Renal pelvis (tissue), 12 donors: ENCODE measurements around the gene SIRT3. TPM values are rescaled to one million over a fixed set of nuclear protein-coding genes. Genes with fewer than 3 reads are reported as not detected.

ENCODE experiments used
- DNase-seq: peaks from one replicate; pipeline ENCODE4 v3.0.0-alpha.2; 2013
- long read RNA-seq, 16 experiments: transcript quantifications; one replicate each; lab custom pipeline, GENCODE V29; 2026
- polyA plus RNA-seq, 3 donors: library from polyadenylated mRNA; unstranded; fragments of 120-200 nt; gene quantifications; one replicate each; pipeline ENCODE4 v1.2.1, GENCODE V29; 2013; ENCODE audit not compliant: insufficient read length in 3 of 3

Gene SIRT3
- polyA plus RNA-seq = 10 to 100 TPM; 30.6 to 42.3 (median 38.4) TPM
- long read RNA-seq, donor 1, transcript SIRT3-201 (7 exons, 2,543 nt) = major isoform, 7 of 11 reads
- long read RNA-seq, donor 1, partial matches to known transcripts = 0 of 11 reads
- long read RNA-seq, donor 1, other reads (novel, unspliced or antisense) = 0 of 11 reads
- long read RNA-seq, donor 2, transcript SIRT3-214 (7 exons, 1,588 nt) = major isoform, 6 of 13 reads
- long read RNA-seq, donor 2, transcript SIRT3-201 (7 exons, 2,543 nt) = minor isoform, 5 of 13 reads
- long read RNA-seq, donor 2, partial matches to known transcripts = 0 of 13 reads
- long read RNA-seq, donor 2, other reads (novel, unspliced or antisense) = 0 of 13 reads
- long read RNA-seq, donor 3, partial matches to known transcripts = 0 of 2 reads
- long read RNA-seq, donor 3, other reads (novel, unspliced or antisense) = 0 of 2 reads
- long read RNA-seq, donor 4, transcript SIRT3-201 (7 exons, 2,543 nt) = major isoform, 5 of 12 reads
- long read RNA-seq, donor 4, partial matches to known transcripts = 0 of 12 reads
- long read RNA-seq, donor 4, other reads (novel, unspliced or antisense) = 0 of 12 reads
- long read RNA-seq, donor 5, partial matches to known transcripts = 0 of 5 reads
- long read RNA-seq, donor 5, other reads (novel, unspliced or antisense) = 0 of 5 reads
- long read RNA-seq, donor 6, partial matches to known transcripts = 5 of 12 reads
- long read RNA-seq, donor 6, other reads (novel, unspliced or antisense) = 0 of 12 reads
- long read RNA-seq, donor 7, partial matches to known transcripts = 0 of 4 reads
- long read RNA-seq, donor 7, other reads (novel, unspliced or antisense) = 0 of 4 reads
- long read RNA-seq, donor 8, partial matches to known transcripts = 0 of 3 reads
- long read RNA-seq, donor 8, other reads (novel, unspliced or antisense) = 0 of 3 reads
- long read RNA-seq, donor 9, partial matches to known transcripts = 0 of 5 reads
- long read RNA-seq, donor 9, other reads (novel, unspliced or antisense) = 0 of 5 reads
- long read RNA-seq, donor 10, partial matches to known transcripts = 5 of 7 reads
- long read RNA-seq, donor 10, other reads (novel, unspliced or antisense) = 0 of 7 reads
- long read RNA-seq, donor 11, partial matches to known transcripts = 0 of 4 reads
- long read RNA-seq, donor 11, other reads (novel, unspliced or antisense) = 0 of 4 reads
- long read RNA-seq, donor 12, transcript SIRT3-201 (7 exons, 2,543 nt) = major isoform, 10 of 144 reads
- long read RNA-seq, donor 12, partial matches to known transcripts = 52 of 144 reads
- long read RNA-seq, donor 12, other reads (novel, unspliced or antisense) = 78 of 144 reads
- long read RNA-seq, donor 13, transcript SIRT3-214 (7 exons, 1,588 nt) = major isoform, 5 of 6 reads
- long read RNA-seq, donor 13, partial matches to known transcripts = 0 of 6 reads
- long read RNA-seq, donor 13, other reads (novel, unspliced or antisense) = 0 of 6 reads
- long read RNA-seq, donor 14 = 0 reads
- long read RNA-seq, donor 15, partial matches to known transcripts = 0 of 8 reads
- long read RNA-seq, donor 15, other reads (novel, unspliced or antisense) = 0 of 8 reads
- long read RNA-seq, donor 16, transcript SIRT3-214 (7 exons, 1,588 nt) = major isoform, 5 of 10 reads
- long read RNA-seq, donor 16, transcript SIRT3-201 (7 exons, 2,543 nt) = major isoform, 5 of 10 reads
- long read RNA-seq, donor 16, partial matches to known transcripts = 0 of 10 reads
- long read RNA-seq, donor 16, other reads (novel, unspliced or antisense) = 0 of 10 reads

DNA sequence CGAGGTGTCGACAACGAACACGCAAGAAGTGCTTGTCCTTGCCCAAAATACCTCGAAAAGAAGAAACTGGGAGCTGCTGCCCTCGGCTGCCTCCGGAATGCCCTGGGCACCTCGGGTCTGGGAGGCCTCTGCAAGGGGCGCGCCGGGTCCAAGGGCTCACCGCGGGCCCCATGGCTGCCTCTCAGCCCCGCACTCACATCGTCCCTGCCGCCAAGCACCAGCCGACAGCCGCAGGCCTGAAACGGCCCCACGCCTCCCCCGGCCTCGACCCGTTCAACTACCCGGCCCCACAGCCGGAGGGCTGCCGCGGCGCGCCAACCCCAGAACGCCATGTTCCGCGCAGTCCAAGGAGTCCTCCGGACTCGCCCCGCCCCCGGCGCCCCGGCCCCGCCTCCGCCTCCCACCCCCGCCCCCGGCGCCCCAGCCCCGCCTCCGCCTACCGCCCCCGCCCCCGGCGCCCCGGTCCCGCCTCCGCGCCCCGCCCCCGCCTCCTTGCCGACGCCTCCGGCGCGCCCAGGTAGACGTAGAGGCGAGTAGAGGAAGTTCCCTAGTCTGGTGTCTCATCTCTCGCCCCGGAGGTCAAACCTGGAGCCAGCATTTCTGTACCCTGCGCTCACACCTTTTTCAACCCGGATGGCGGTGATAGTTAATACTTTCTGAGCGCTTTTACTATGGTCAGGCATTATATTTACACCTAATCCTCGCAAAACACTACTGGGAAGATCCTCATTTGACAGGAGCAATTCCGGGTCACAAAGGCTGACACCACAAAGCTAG, at the start of gene SIRT3:
TSS of gene SIRT3 (minus strand) at position 346 of the 777 bp plus-strand sequence. CDS start at position 332, 14 bp downstream.
- peak; percentile 80 for DNase-seq

DNA sequence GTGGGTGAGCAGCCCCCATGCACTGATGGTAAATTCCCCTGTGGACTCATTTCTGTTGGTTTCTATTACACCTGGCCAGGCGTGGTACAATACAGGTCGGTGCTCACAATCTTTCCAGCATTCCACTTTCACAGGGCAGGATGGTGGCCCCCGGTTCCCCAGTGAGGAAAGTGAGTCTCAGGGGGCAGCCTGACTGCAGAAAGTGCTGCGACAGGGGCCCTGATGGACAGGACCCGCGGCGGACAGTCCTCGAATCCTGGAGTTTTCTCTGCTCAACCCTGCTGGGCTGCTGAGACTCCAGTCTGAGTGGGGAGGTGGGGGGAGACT, 49.7 kb upstream of the SIRT3 start:
- no peak for DNase-seq

DNA sequence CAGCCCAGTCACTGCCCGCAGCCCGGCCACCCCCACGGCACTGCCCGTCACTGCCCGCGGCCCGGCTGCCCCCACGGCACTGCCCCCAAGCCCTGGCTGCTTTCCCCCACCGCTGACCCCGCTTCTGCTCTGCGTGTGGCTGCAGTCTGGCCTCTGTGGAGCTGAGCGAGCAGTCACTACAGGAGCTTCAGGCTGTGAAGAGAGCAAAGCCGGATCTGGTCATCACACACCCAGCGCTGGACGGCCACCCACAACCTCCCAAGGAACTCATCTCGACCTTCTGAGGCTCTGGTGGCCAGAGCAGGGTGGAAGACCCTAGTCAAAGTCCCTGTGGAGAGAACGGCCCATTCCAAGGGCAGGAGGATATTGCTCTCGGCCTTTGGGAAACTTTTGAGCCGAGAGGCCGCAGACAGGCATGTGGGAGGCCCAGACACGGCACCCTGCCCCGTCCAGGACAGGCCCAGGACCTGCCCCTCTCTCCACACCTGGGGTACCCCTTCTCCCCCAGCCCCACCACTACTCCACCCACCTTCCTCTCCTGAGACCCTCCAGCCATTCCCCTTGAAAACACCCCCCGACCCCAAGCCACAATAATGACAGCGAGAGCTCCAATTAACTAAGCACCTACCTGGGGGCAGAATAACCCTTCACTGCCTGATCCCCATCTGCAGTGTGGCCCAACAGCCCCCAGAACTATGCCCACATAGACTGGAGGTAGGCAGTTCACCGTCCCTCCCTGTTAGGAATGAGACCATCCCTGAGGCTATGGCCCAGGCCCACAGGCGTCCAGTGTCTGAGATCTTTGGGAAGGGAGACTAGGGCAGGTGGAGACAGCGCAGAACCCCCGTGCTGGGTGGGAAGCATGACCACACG, 49.1 kb upstream of the SIRT3 start:
- no peak for DNase-seq

DNA sequence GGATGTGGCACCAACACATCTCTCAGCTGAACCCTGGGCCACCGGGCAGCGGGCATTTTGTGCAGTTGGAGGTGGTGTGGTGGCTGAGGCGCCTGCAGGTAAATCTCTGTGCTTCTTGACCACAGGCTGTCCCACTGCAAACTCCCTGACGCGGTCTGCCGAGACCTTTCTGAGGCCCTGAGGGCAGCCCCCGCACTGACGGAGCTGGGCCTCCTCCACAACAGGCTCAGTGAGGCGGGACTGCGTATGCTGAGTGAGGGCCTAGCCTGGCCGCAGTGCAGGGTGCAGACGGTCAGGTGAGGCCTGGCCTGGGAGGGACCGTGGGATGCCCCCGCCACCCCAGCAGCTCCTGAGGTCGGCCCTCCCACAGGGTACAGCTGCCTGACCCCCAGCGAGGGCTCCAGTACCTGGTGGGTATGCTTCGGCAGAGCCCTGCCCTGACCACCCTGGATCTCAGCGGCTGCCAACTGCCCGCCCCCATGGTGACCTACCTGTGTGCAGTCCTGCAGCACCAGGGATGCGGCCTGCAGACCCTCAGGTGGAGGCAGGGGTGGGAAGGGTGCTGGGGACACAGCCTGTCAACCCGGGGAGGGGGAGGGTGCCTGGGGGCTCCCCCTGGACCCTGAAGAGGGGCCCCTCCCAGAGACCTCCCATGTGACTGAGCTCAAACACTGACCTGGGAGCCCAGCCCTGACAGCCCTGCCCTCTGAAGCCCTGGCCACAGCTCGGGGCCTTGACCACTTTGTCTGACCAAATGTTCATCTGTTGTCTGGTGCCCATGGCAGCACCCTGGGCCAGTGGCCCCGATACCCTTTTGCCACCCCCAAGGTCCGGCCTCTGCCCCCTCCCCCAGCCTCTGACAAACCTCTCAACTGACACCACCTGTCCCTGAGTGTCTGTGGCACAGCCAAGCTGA, 48.2 kb upstream of the SIRT3 start:
- DNase-seq = peak; percentile 57

DNA sequence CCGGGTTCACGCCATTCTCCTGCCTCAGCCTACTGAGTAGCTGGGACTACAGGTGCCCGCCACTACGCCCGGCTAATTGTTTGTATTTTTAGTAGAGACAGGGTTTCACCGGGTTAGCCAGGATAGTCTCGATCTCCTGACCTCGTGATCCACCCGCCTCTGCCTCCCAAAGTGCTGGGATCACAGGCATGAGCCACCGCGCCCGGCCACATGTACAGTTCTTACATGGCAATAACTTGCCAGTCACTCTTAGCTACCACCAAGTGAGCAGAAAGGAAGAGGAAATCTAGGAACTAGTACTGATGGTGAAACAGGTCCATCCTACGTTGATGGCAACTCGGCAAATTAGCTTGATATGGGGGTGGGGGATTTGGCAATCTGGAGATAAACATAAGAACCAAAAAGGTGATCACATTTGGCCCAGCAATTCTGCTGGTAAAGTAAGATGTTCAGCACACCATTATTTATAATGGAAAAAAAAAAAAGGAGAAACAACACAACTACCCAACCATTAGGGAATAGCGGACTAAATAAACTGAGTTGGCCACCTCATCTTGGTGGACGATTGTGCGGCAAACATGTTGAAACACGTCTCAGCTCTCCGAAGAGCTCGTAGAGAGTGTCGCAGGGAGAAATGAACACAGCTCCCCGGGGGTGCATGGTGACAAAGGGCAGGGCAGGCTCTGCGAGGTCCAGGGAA, 47.4 kb upstream of the SIRT3 start:
- no peak for DNase-seq

DNA sequence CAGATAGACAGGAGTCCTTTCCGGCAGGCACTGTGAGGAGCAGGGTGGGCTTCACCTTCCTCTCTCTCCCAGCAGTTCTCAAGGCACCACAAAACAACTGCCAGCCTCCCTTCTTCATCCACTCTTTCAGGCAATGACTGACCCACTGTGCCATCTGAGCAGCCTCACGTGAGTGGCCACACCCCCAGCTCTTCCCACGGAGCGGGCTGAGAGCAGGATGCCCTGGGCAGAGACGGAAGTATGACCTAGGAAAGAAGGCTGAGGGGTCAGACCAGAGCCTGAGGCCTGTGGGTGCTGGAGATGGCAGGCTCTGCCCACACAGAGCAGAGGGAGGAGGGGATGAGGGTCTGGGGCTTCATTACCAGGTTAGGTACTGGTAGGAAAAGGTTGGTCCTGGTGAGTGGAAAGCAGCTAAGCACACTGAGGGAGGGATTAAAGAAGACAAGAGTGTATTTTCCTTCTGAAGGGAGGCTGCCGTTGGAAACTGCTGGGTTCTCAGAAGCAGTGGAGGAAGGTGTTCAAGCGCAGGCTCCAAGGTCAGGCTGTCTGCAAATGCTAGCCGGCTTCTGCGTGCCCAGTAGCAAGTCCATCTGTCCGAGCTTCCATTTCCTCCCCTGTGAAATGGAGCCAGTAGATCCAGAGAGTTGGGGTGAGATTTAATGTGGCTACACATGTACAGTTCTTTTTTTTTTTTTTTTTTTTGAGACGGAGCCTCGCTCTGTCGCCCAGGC, 46.7 kb upstream of the SIRT3 start:
- DNase-seq = no peak

DNA sequence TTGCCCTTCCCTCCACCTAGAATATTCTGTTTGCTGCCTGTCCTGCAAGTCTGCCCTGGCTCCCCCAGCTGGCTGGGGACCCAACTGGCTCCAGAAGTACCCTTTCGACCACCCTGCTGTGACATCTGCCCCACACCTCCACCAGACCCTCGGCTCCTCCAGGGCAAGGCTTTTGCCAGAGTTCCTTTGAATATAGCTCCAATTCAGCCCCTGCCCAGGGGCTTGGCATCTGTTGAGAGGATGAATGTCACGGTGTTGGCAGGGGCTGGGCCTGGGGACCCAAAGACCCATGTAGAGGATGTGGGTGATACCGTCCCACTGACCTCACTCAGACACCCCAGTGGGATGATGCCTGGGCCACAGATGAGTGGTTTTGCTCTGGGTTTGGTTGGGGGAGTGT, 46.0 kb upstream of the SIRT3 start:
- DNase-seq = no peak

DNA sequence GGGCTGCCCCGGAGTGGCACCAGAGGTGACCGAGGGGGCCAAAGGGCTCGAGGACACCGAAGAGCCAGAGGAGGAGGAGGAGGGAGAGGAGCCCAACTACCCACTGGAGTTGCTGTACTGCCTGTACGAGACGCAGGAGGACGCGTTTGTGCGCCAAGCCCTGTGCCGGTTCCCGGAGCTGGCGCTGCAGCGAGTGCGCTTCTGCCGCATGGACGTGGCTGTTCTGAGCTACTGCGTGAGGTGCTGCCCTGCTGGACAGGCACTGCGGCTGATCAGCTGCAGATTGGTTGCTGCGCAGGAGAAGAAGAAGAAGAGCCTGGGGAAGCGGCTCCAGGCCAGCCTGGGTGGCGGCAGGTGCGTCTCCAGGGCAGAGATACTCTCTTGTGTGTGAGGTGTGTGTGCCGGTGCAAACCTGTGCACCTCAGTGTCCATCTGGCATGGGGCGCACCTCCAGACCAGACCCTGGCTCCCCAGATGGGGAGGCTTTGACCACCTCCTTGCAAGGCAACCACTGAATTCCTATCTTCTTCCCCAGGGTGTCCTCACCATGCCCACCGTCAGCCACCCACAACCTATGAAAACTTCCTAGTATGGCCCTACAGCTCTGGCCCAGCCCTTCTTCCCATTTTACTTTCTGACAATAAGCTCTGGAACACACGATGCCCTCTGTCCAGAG, 45.5 kb upstream of the SIRT3 start:
- no peak for DNase-seq

DNA sequence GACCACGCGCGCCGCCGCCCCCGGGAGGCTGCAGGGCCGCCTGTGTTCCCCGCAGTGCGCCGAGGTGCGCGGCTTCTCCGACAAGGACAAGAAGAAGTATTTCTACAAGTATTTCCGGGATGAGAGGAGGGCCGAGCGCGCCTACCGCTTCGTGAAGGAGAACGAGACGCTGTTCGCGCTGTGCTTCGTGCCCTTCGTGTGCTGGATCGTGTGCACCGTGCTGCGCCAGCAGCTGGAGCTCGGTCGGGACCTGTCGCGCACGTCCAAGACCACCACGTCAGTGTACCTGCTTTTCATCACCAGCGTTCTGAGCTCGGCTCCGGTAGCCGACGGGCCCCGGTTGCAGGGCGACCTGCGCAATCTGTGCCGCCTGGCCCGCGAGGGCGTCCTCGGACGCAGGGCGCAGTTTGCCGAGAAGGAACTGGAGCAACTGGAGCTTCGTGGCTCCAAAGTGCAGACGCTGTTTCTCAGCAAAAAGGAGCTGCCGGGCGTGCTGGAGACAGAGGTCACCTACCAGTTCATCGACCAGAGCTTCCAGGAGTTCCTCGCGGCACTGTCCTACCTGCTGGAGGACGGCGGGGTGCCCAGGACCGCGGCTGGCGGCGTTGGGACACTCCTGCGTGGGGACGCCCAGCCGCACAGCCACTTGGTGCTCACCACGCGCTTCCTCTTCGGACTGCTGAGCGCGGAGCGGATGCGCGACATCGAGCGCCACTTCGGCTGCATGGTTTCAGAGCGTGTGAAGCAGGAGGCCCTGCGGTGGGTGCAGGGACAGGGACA, 44.8 kb upstream of the SIRT3 start:
- no peak for DNase-seq

DNA sequence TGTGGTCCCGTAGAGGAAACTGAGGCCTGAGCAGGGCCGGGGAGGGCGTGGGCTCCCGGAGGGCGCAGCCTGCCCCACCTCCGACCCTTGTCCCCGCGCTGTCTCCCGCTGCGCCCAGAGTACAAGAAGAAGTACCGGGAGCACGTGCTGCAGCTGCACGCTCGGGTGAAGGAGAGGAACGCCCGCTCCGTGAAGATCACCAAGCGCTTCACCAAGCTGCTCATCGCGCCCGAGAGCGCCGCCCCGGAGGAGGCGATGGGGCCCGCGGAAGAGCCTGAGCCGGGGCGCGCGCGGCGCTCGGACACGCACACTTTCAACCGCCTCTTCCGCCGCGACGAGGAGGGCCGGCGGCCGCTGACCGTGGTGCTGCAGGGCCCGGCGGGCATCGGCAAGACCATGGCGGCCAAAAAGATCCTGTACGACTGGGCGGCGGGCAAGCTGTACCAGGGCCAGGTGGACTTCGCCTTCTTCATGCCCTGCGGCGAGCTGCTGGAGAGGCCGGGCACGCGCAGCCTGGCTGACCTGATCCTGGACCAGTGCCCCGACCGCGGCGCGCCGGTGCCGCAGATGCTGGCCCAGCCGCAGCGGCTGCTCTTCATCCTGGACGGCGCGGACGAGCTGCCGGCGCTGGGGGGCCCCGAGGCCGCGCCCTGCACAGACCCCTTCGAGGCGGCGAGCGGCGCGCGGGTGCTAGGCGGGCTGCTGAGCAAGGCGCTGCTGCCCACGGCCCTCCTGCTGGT, 44.0 kb upstream of the SIRT3 start:
- DNase-seq = no peak

DNA sequence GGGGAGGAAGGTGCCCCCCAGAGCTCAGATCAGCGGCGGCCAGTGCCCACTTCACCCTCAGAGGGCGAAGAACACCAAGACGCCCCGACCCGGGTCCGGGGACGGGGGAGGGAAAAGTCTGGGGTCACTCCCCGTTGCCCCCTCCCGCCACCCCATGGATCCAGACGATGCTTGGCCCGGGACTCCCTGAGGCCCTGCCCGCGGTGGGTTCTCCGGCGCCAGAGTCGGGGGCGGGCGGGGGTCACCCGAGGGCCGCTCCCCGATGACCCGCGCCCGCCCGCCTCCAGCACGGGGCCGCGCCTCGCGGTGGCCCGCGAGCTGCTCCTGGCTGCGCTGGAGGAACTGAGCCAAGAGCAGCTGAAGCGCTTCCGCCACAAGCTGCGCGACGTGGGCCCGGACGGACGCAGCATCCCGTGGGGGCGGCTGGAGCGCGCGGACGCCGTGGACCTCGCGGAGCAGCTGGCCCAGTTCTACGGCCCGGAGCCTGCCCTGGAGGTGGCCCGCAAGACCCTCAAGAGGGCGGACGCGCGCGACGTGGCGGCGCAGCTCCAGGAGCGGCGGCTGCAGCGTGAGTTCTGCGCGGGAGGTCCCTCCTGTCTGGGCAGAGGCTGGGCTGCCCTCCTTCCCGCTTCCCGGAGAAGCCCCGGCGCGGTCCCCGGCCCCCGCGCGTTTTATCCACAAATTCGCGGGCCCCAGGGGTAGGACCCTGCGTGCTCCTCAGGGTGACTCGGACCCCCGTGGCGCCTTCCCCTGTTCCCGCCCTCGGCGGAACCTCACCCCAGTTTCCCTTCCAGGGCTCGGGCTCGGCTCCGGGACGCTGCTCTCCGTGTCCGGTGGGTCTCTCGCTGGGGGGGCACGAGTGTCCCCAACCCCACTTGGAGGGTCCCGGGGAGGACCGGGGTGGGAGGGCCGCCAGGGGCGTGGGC, 43.2 kb upstream of the SIRT3 start:
- no peak for DNase-seq

DNA sequence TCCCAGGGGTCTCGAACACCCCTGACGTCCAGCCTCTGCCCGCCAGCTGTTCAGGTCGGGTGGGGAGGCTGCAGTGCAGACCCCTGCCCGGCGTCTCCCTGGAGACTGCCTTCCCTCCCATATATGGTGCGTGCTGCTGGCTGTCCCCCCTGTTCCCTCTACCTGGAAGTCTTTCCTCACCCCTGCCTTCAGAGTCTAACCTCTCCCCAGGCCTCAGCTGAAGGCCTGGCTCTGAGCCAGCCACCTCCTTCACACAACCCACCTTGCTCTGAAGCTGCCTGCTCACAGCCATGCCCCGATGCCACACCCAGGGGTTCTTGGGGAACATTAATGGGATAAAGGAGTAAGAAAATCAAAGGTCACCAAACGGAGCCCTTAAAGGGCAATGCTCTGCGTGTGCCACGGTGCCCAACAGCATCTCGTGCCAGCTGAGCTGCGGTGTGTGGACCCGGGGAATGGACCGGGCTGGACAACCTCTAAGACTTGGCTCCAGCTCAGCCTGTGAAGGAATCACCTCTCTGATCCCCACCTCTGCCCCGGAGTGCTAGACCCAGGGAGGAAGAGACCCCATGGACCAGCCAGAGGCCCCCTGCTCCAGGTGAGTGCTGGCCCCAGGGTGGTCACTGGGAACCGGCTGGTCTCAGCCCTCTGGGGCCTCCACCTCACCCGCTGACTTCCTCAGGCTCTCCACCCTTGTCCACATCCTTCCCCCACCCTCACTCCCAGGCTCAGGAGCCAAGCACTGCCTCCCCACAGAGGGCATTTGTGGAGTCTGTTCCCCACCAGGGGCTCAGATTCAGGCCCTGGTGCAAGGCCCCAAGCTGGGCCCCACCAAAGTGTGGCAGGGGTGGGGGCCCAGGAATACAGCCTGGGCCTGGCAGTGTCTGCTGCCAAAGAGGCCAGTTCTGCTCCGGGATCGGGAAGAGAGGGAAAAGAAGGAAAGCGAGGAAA, 42.1 kb upstream of the SIRT3 start, which contains the start of gene NLRP6:
TSS of gene NLRP6 (plus strand) at position 407 of the 951 bp plus-strand sequence. CDS start at position 570, 163 bp downstream.
- no peak for DNase-seq
